GM19023 (cell line): ENCODE data around the gene SMAD6.
"Not testable (repeated sequence)": the region's sequence is repeated elsewhere in the genome, so short reads cannot be mapped to it uniquely, and the experiment has no call there.

ENCODE experiments used
- ATAC-seq: cut with Tn5 transposase; IDR thresholded peaks from one replicate; pipeline ENCODE4 v1.9.1; 2021; ENCODE audit warnings: mild to moderate bottlenecking, moderate library complexity; ENCODE audit not compliant: unreplicated experiment

SMAD6 gene

GRCh38 chr15:66821307-66821706 is 119.3 kb downstream of the SMAD6 start:
- no peak for ATAC-seq

- ATAC-seq: no peak
These were observed 120.1 kb downstream of the SMAD6 start for GRCh38 chr15:66822114-66822513.

- no peak for ATAC-seq
These were observed 120.5 kb downstream of the SMAD6 start for GRCh38 chr15:66822576-66822975.

GRCh38 chr15:66823601-66824000 is 121.6 kb downstream of the SMAD6 start:
- no peak for ATAC-seq

GRCh38 chr15:66824424-66824823 is 122.4 kb downstream of the SMAD6 start:
- ATAC-seq: no peak

- no peak for ATAC-seq
These were observed 123.1 kb downstream of the SMAD6 start for GRCh38 chr15:66825139-66825538.

GRCh38 chr15:66825731-66826130 is 123.7 kb downstream of the SMAD6 start:
- ATAC-seq: no peak

- ATAC-seq: no peak
These were observed 124.5 kb downstream of the SMAD6 start for GRCh38 chr15:66826507-66826906.

GRCh38 chr15:66827039-66827697 is 125.1 kb downstream of the SMAD6 start:
- no peak for ATAC-seq

GRCh38 chr15:66827698-66828055 is 125.6 kb downstream of the SMAD6 start:
- no peak for ATAC-seq

GRCh38 chr15:66828817-66829541 is 126.9 kb downstream of the SMAD6 start:
- ATAC-seq: not testable (repeated sequence)

- no peak for ATAC-seq
These were observed 127.6 kb downstream of the SMAD6 start for GRCh38 chr15:66829551-66830121.

- ATAC-seq: no peak
These were observed 128.3 kb downstream of the SMAD6 start for GRCh38 chr15:66830358-66830757.

- ATAC-seq: no peak
These were observed 128.8 kb downstream of the SMAD6 start for GRCh38 chr15:66830823-66831222.

GRCh38 chr15:66831289-66831688 is 129.3 kb downstream of the SMAD6 start:
- no peak for ATAC-seq

GRCh38 chr15:66831801-66832390 is 129.9 kb downstream of the SMAD6 start:
- ATAC-seq: no peak
